Measurements from ENCODE around the gene ANKRD6. TPM values are rescaled to one million over a fixed set of nuclear protein-coding genes. Genes with fewer than 3 reads are reported as not detected.

Gene ANKRD6
- total RNA-seq, 1 experiment from 2014 or later = 13.9 TPM

DNA sequence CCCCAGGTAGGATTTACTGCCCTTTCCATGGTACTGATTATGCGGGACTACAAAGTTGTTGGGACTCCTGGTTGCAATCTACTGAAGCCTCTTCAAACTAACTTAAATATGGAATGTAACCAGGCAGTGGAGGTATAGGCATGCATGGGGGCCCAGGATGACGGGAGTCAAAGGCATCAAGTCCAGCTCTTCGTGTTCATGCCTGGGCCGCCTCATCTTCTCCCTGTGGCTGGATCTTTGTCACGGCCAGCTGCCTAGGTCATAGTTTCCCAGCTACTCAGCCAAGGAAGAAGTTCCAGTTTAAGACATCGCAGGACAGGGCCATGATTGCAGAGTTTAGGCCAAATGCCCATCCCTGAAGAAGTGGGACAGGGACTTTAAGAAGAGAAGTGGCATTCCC lies 185.1 kb downstream of the ANKRD6 start:
- no peaks in the 10 kb centered on the region for H3K4me1 Mint-ChIP-seq
- ChIA-PET POLR2A (no interaction called here), CTCF (interaction anchor here (0.5 to 1.9 kb wide), 2 partner anchors 146 to 246 kb away, joined by 5 to 7 read pairs; no protein-coding TSS in a partner anchor)
- no peaks in the 10 kb centered on the region for H3K9me3 Mint-ChIP-seq
- H3K36me3 Mint-ChIP-seq = no peaks in the 10 kb centered on the region
- ATAC-seq = no peak
- DNase-seq (ENCODE audit: low spot score) = no peak
- no peak overlapping the region for H3K27ac Mint-ChIP-seq
- H3K4me3 Mint-ChIP-seq = no peak overlapping the region
- H3K27me3 Mint-ChIP-seq (ENCODE audit: low read depth) = no peaks in the 10 kb centered on the region
- TF ChIP-seq CBFB (CRISPR knock-in tag; IDR thresholded peaks at IDR 0.05; ENCODE audit: low read depth) (no peak), TEAD4 (CRISPR knock-in tag; IDR thresholded peaks at IDR 0.05) (no peak), KAT7 (CRISPR knock-in tag; IDR thresholded peaks at IDR 0.05; ENCODE audit: borderline replicate concordance) (no peak), ZBTB21 (CRISPR knock-in tag; IDR thresholded peaks at IDR 0.05; ENCODE audit: borderline replicate concordance) (no peak), NR2C2 (CRISPR knock-in tag; IDR thresholded peaks at IDR 0.05) (no peak), CREM (CRISPR knock-in tag; IDR thresholded peaks at IDR 0.05) (no peak), FOXJ3 (CRISPR knock-in tag; IDR thresholded peaks at IDR 0.05; ENCODE audit: borderline replicate concordance) (no peak), ZNF317 (CRISPR knock-in tag; IDR thresholded peaks at IDR 0.05; ENCODE audit: borderline replicate concordance, low read depth) (no peak), CREB1 (CRISPR knock-in tag; IDR thresholded peaks at IDR 0.05) (no peak), JUN (CRISPR knock-in tag; IDR thresholded peaks at IDR 0.05) (no peak), ESRRA (CRISPR knock-in tag; IDR thresholded peaks at IDR 0.05; ENCODE audit: borderline replicate concordance) (no peak)
- TF ChIP-seq, protein P1, sequence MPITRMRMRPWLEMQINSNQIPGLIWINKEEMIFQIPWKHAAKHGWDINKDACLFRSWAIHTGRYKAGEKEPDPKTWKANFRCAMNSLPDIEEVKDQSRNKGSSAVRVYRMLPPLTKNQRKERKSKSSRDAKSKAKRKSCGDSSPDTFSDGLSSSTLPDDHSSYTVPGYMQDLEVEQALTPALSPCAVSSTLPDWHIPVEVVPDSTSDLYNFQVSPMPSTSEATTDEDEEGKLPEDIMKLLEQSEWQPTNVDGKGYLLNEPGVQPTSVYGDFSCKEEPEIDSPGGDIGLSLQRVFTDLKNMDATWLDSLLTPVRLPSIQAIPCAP (CRISPR knock-in tag; IDR thresholded peaks at IDR 0.05) = no peak
- TF ChIP-seq, protein P2, sequence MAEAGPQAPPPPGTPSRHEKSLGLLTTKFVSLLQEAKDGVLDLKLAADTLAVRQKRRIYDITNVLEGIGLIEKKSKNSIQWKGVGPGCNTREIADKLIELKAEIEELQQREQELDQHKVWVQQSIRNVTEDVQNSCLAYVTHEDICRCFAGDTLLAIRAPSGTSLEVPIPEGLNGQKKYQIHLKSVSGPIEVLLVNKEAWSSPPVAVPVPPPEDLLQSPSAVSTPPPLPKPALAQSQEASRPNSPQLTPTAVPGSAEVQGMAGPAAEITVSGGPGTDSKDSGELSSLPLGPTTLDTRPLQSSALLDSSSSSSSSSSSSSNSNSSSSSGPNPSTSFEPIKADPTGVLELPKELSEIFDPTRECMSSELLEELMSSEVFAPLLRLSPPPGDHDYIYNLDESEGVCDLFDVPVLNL (CRISPR knock-in tag; IDR thresholded peaks at IDR 0.05; ENCODE audit: borderline replicate concordance, low read depth) = no peak
- TF ChIP-seq, protein P3, sequence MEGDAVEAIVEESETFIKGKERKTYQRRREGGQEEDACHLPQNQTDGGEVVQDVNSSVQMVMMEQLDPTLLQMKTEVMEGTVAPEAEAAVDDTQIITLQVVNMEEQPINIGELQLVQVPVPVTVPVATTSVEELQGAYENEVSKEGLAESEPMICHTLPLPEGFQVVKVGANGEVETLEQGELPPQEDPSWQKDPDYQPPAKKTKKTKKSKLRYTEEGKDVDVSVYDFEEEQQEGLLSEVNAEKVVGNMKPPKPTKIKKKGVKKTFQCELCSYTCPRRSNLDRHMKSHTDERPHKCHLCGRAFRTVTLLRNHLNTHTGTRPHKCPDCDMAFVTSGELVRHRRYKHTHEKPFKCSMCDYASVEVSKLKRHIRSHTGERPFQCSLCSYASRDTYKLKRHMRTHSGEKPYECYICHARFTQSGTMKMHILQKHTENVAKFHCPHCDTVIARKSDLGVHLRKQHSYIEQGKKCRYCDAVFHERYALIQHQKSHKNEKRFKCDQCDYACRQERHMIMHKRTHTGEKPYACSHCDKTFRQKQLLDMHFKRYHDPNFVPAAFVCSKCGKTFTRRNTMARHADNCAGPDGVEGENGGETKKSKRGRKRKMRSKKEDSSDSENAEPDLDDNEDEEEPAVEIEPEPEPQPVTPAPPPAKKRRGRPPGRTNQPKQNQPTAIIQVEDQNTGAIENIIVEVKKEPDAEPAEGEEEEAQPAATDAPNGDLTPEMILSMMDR (IDR thresholded peaks at IDR 0.05) = no peak
- TF ChIP-seq, protein P4, sequence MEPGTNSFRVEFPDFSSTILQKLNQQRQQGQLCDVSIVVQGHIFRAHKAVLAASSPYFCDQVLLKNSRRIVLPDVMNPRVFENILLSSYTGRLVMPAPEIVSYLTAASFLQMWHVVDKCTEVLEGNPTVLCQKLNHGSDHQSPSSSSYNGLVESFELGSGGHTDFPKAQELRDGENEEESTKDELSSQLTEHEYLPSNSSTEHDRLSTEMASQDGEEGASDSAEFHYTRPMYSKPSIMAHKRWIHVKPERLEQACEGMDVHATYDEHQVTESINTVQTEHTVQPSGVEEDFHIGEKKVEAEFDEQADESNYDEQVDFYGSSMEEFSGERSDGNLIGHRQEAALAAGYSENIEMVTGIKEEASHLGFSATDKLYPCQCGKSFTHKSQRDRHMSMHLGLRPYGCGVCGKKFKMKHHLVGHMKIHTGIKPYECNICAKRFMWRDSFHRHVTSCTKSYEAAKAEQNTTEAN (CRISPR knock-in tag; IDR thresholded peaks at IDR 0.05) = no peak
- TF ChIP-seq, protein P5, sequence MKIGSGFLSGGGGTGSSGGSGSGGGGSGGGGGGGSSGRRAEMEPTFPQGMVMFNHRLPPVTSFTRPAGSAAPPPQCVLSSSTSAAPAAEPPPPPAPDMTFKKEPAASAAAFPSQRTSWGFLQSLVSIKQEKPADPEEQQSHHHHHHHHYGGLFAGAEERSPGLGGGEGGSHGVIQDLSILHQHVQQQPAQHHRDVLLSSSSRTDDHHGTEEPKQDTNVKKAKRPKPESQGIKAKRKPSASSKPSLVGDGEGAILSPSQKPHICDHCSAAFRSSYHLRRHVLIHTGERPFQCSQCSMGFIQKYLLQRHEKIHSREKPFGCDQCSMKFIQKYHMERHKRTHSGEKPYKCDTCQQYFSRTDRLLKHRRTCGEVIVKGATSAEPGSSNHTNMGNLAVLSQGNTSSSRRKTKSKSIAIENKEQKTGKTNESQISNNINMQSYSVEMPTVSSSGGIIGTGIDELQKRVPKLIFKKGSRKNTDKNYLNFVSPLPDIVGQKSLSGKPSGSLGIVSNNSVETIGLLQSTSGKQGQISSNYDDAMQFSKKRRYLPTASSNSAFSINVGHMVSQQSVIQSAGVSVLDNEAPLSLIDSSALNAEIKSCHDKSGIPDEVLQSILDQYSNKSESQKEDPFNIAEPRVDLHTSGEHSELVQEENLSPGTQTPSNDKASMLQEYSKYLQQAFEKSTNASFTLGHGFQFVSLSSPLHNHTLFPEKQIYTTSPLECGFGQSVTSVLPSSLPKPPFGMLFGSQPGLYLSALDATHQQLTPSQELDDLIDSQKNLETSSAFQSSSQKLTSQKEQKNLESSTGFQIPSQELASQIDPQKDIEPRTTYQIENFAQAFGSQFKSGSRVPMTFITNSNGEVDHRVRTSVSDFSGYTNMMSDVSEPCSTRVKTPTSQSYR (CRISPR knock-in tag; IDR thresholded peaks at IDR 0.05) = no peak
- TF ChIP-seq, protein P6, sequence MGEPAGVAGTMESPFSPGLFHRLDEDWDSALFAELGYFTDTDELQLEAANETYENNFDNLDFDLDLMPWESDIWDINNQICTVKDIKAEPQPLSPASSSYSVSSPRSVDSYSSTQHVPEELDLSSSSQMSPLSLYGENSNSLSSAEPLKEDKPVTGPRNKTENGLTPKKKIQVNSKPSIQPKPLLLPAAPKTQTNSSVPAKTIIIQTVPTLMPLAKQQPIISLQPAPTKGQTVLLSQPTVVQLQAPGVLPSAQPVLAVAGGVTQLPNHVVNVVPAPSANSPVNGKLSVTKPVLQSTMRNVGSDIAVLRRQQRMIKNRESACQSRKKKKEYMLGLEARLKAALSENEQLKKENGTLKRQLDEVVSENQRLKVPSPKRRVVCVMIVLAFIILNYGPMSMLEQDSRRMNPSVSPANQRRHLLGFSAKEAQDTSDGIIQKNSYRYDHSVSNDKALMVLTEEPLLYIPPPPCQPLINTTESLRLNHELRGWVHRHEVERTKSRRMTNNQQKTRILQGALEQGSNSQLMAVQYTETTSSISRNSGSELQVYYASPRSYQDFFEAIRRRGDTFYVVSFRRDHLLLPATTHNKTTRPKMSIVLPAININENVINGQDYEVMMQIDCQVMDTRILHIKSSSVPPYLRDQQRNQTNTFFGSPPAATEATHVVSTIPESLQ (CRISPR knock-in tag; IDR thresholded peaks at IDR 0.05) = no peak
- TF ChIP-seq, protein P7, sequence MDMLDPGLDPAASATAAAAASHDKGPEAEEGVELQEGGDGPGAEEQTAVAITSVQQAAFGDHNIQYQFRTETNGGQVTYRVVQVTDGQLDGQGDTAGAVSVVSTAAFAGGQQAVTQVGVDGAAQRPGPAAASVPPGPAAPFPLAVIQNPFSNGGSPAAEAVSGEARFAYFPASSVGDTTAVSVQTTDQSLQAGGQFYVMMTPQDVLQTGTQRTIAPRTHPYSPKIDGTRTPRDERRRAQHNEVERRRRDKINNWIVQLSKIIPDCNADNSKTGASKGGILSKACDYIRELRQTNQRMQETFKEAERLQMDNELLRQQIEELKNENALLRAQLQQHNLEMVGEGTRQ (CRISPR knock-in tag; IDR thresholded peaks at IDR 0.05) = no peak
